VCaP (cell line): Measurements from ENCODE around the gene CNOT11.

Source experiments
- H3K27ac ChIP-seq: fragments of 450-650 bp; 2 replicates; pipeline ENCODE4 v1.5.1; 2017
- CTCF ChIP-seq: fragments of 450-650 bp; conservative IDR thresholded peaks from 2 replicates; pipeline ENCODE4 v1.5.1; 2017; ENCODE audit warnings: mild to moderate bottlenecking, moderate library complexity

The CNOT11 gene

GRCh38 chr2:101253703-101254450 lies 1.2 kb downstream of the CNOT11 start:
- no peak for TF ChIP-seq CTCF
- peak overlapping the region; percentile 98 for H3K27ac ChIP-seq

GRCh38 chr2:101255501-101255900 lies 2.8 kb downstream of the CNOT11 start:
- H3K27ac ChIP-seq: no peak overlapping the region; the same call in 1 of the 2 replicates
- TF ChIP-seq CTCF: no peak

GRCh38 chr2:101256316-101256715 lies 3.6 kb downstream of the CNOT11 start:
- no peak overlapping the region; the same call in 1 of the 2 replicates for H3K27ac ChIP-seq
- no peak for TF ChIP-seq CTCF

- no peak for TF ChIP-seq CTCF
- H3K27ac ChIP-seq: no peak overlapping the region
Observed at GRCh38 chr2:101258804-101259203, 6.1 kb downstream of the CNOT11 start.

DNA sequence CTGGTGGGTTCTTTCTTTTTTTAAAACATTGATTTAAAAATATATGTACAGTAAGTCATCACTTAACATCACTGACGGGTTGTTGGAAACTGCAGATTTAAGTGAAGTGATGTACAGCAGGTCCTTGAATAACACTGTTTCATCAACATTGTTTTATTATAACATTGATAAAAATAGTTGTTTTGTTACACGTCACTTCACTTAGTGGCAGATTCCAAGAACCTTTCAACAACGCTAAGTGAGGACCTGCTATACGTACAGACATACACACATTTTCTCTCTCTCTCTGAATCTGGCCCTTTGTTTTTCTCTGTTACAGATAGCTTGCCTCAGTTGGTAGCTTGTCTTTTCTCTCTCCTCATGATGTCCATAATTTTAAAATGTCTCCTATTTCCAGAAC lies 9.5 kb downstream of the CNOT11 start:
- TF ChIP-seq CTCF: no peak
- no peak overlapping the region for H3K27ac ChIP-seq

- H3K27ac ChIP-seq: no peak overlapping the region
- TF ChIP-seq CTCF: no peak
Observed at GRCh38 chr2:101263377-101263800, 10.7 kb downstream of the CNOT11 start.

DNA sequence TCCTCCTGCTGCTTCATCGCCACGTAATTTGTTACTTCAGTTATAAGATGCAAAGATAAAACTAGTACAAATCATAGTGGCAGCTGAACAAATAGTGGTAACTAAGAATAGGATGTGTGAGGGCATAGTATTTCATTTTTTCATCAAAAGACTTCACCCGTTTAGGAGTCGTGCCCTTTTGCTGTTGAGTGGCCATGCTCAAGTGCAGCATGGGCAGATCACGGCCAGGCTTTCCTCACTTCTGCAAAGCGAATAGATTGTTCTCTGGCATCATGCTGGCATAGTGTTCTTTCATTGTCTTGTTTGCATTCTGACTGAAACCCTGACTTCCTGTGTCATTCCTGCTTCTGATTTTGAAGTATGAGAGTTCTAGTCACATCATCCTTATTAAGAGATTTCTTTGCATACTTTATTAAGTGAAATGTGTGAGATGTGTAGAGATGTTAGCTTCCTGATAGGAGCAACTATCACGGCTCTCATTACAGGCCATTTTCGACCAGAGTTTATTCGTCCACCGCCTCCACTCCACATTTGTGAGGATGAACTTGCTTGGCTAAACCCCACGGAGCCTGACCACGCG lies 11.8 kb downstream of the CNOT11 start:
- no peak for TF ChIP-seq CTCF
- peak overlapping the region; percentile 93; the same call in 1 of the 2 replicates for H3K27ac ChIP-seq
